ENCODE data around the gene WSCD2.

DNA sequence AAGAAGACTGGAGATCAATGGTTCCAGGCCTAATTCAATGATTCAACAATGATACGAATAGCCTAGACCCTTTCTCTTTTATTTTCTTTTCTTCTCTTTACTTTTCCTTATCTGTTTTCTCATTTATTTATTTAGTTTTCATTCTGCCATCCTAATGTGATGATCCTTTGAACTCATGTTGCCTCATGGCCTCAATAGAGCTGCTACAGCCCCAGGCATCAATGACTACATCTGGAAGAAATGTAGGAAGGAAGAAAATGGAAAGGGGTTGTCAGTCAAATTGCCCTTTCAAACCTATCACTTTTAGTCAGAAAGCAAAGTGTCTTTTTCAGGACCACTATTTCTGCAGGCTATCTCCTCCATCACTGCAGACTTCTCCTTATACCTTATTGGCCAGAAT is 140.1 kb downstream of the WSCD2 start:
- TF ChIP-seq MYC (IDR thresholded peaks at IDR 0.05; ENCODE audit: low read depth, low read length) (no peak), POLR2AphosphoS5 (IDR thresholded peaks at IDR 0.05; ENCODE audit: insufficient read depth, low read depth, low read length) (no peak), POLR2A (IDR thresholded peaks at IDR 0.05; ENCODE audit: low read depth, low read length) (no peak), EZH2 (IDR thresholded peaks at IDR 0.05; ENCODE audit: borderline replicate concordance, low read depth, low read length, severe bottlenecking) (no peak), JUN (IDR thresholded peaks at IDR 0.05; ENCODE audit: borderline replicate concordance, insufficient read depth, insufficient read length, low read depth) (no peak), MAX (IDR thresholded peaks at IDR 0.05; ENCODE audit: insufficient read depth, insufficient read length) (no peak), GATA2 (IDR thresholded peaks at IDR 0.05; ENCODE audit: insufficient read depth, insufficient read length, low read depth, low read length) (no peak)
- TF ChIP-seq, protein P1, sequence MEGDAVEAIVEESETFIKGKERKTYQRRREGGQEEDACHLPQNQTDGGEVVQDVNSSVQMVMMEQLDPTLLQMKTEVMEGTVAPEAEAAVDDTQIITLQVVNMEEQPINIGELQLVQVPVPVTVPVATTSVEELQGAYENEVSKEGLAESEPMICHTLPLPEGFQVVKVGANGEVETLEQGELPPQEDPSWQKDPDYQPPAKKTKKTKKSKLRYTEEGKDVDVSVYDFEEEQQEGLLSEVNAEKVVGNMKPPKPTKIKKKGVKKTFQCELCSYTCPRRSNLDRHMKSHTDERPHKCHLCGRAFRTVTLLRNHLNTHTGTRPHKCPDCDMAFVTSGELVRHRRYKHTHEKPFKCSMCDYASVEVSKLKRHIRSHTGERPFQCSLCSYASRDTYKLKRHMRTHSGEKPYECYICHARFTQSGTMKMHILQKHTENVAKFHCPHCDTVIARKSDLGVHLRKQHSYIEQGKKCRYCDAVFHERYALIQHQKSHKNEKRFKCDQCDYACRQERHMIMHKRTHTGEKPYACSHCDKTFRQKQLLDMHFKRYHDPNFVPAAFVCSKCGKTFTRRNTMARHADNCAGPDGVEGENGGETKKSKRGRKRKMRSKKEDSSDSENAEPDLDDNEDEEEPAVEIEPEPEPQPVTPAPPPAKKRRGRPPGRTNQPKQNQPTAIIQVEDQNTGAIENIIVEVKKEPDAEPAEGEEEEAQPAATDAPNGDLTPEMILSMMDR (IDR thresholded peaks at IDR 0.05; ENCODE audit: extremely low read depth in 1 of 2, insufficient read depth in 1 of 2, low read depth in 1 of 2, low read length in 2 of 2): no peak
